GM18526 (cell line): ENCODE measurements around the gene CAMSAP1.

ENCODE experiments used
- POLR2A ChIP-seq: IDR thresholded peaks from 3 replicates; pipeline ENCODE4 v1.6.1; 2011; ENCODE audit not compliant: insufficient read length; ENCODE audit errors: extremely low read depth

The CAMSAP1 gene

GRCh38 chr9:135857371-135857786 lies 50.0 kb downstream of the CAMSAP1 start:
- TF ChIP-seq POLR2A: no peak

GRCh38 chr9:135851748-135852147 lies 55.6 kb downstream of the CAMSAP1 start:
- no peak for TF ChIP-seq POLR2A

- no peak for TF ChIP-seq POLR2A
Measured at GRCh38 chr9:135850737-135851136, 56.6 kb downstream of the CAMSAP1 start.

- no peak for TF ChIP-seq POLR2A
Measured at GRCh38 chr9:135849181-135849580, 58.2 kb downstream of the CAMSAP1 start.

GRCh38 chr9:135848341-135849047 lies 58.9 kb downstream of the CAMSAP1 start:
- TF ChIP-seq POLR2A: no peak

- no peak for TF ChIP-seq POLR2A
Measured at GRCh38 chr9:135847833-135848232, 59.5 kb downstream of the CAMSAP1 start.

- TF ChIP-seq POLR2A: no peak
Measured at GRCh38 chr9:135840539-135840938, 66.8 kb downstream of the CAMSAP1 start.

GRCh38 chr9:135840107-135840506 lies 67.2 kb downstream of the CAMSAP1 start:
- TF ChIP-seq POLR2A: no peak

- no peak for TF ChIP-seq POLR2A
Measured at GRCh38 chr9:135839516-135839915, 67.8 kb downstream of the CAMSAP1 start.

GRCh38 chr9:135835131-135835530 lies 72.2 kb downstream of the CAMSAP1 start:
- TF ChIP-seq POLR2A: no peak

- TF ChIP-seq POLR2A: no peak
Measured at GRCh38 chr9:135833864-135834263, 73.5 kb downstream of the CAMSAP1 start.

- TF ChIP-seq POLR2A: no peak
Measured at GRCh38 chr9:135830496-135830895, 76.8 kb downstream of the CAMSAP1 start.

- no peak for TF ChIP-seq POLR2A
Measured at GRCh38 chr9:135828656-135829055, 78.7 kb downstream of the CAMSAP1 start.

- no peak for TF ChIP-seq POLR2A
Measured at GRCh38 chr9:135827866-135828580, 79.3 kb downstream of the CAMSAP1 start.

GRCh38 chr9:135827301-135827700 lies 80.0 kb downstream of the CAMSAP1 start:
- TF ChIP-seq POLR2A: no peak

GRCh38 chr9:135826188-135826545 lies 81.2 kb downstream of the CAMSAP1 start:
- TF ChIP-seq POLR2A: no peak

GRCh38 chr9:135825435-135826187 lies 81.7 kb downstream of the CAMSAP1 start:
- TF ChIP-seq POLR2A: no peak

- no peak for TF ChIP-seq POLR2A
Measured at GRCh38 chr9:135823036-135823435, 84.3 kb downstream of the CAMSAP1 start.
